ENCODE measurements around the gene FHOD3.

Gene FHOD3

DNA sequence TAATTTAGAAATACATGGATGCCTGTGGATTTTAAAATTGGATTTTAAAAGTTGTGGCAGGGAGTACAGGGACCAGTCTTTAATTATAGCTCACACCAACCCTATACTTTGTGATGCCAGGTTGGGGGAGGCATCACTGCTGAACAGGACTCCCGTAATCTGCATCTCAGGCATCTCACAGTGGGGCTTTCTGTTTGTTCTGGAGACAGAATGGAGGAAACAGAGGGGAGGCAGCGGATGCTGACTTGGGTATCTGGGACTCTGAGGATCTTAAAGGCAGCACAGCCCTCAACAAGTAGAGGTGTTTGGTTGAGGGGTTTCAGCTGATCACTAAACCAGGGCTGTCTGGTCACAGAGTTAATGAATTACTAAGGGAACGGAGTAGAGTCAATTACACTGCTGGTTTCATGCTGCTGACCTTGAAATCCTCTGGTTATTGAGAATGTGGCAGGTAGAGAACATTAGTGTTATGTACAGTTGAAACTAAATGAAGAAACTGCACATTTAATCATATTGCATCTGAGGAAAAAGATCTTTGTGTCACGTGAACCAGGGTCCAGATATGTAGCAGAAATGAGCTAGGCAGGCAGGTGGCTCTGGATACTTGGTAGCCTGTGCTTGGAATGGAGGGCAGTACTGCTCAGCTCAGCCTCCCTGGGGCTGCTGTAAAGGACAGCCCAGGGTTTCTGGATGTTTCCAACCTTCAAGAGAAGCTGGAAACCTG lies 40.3 kb downstream of the FHOD3 start:
- TF ChIP-seq GATA3 (IDR thresholded peaks at IDR 0.05; ENCODE audit: low read depth, low read length) (no peak), GATA2 (IDR thresholded peaks at IDR 0.05; ENCODE audit: low read depth, low read length) (no peak)

DNA sequence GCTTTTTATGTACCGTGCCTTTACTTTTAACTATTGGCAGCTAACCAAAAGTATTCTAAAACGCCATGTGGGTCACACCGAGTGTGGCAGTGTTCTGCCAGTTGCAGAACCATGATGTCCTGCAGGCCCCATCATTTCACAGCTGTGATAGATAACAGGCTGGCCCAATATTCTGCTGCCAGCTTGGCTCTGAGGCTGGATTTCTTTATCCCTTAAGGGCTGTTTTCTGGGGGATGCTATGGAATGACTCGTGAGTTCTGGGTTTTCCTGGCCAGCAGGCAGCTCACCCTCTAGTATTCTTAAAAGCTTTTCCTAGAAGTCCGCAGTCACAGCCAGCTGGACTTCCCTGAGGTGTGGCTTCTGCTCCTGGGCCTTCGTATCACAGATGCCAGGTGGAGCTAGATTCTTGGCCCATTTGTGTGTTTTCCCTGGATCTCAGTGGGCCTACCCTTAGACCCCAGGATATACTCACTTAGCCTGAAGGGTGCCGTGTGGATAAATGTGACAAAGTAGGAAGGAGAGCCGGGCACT lies 41.0 kb downstream of the FHOD3 start:
- no peak for TF ChIP-seq GATA3 (IDR thresholded peaks at IDR 0.05; ENCODE audit: low read depth, low read length)
- no peak for TF ChIP-seq GATA2 (IDR thresholded peaks at IDR 0.05; ENCODE audit: low read depth, low read length)

DNA sequence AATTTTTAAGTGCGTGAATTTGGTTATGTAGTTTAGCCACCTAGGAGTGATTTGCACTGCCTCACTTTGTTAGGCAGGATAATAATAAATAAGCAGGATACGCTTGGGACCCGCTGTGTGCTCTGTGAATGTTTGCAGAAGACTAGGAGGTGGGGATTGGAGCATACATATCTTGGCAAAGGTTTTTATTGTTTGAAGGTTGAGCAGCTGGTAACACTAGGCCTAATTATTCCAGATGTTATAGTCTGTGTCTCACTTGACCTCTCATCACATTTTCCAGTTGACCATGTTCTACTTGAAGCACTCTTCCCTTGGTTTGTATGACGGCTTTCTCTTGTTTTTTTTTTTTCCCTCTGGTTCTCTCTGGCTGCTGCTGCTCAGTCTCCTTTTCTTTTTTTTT lies 42.7 kb downstream of the FHOD3 start:
- TF ChIP-seq GATA3 (IDR thresholded peaks at IDR 0.05; ENCODE audit: low read depth, low read length), result no peak

DNA sequence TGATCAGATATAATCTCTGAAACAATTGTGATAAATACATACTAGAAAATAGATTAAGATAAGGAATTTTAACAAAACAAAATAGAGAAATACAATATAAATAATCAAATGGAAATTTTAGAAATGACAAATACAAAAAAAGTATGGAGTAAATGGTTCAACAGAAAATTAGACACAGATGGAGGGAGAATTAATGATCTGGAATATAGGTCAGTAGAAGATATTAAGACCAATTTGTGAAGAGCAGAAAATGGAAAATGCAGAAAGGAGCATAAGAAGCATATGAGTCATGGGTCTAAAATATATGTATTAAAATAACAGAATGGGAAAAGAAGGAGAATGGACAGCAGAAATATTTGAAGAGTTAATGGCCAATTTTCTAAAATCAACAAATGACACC lies 44.4 kb downstream of the FHOD3 start:
- TF ChIP-seq GATA2 (IDR thresholded peaks at IDR 0.05; ENCODE audit: low read depth, low read length) (no peak), GATA3 (IDR thresholded peaks at IDR 0.05; ENCODE audit: low read depth, low read length) (no peak)

DNA sequence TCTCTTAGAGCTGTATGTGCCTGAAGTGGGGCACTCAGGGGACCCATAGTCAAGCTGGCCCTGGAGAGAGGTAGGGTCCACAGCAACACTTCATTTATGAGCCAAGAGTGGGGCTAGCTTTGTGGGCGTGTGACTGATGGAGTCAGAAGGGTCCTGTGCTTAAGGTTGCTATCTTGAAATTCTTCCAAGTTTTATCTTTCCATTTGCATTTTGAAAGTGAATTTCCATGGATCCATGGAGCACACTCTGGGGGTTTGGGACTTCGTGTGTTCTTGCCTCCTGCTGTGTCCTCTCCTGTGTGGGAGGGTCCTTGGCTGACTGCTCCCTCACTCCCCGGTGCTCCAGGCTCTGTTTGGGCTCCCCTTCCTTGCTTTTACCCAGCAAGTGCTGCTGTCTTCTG lies 50.8 kb downstream of the FHOD3 start:
- TF ChIP-seq GATA3 (IDR thresholded peaks at IDR 0.05; ENCODE audit: low read depth, low read length), result no peak
- TF ChIP-seq GATA2 (IDR thresholded peaks at IDR 0.05; ENCODE audit: low read depth, low read length), result no peak

DNA sequence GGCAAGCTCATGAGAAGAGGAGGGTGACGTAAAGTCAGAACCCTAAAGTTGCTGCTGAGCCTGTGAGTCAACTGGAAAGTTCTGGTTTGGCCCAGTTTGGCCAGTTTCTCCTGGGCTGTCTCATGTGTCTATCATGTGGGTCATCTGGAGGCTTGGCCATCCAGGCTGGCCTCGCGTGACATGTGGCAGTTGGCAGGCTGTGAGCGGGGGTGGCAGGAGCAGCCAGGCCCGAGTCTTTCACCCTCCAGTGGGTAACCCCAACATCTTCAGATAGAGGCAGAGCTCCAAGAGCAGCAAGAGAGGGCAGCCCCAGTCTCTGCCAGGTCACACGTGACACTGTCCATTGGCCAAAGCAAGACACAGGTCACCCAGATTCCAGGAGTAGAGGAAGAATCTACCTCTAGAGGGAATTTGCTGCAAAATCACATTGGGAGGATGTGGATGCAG lies 51.5 kb downstream of the FHOD3 start:
- no peak for TF ChIP-seq GATA3 (IDR thresholded peaks at IDR 0.05; ENCODE audit: low read depth, low read length)
- no peak for TF ChIP-seq GATA2 (IDR thresholded peaks at IDR 0.05; ENCODE audit: low read depth, low read length)

DNA sequence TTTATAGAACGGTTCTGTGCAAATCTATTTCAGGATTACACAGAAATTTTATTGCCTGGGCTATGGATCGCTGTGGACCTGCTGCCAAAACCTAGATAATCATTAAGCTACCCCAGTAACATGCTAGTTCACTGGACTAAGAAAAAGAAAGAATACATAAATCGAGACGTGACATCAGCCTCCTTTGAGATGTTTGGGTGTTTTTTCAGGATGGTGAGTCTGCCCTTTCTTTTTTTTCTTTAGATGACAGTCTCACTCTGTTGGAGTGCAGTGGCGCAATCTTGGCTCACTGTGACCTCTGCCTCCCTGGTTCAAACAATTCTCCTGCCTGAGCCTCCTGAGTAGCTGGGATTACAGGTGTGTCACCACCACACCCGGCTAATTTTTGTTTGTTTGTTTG lies 52.0 kb downstream of the FHOD3 start:
- no peak for TF ChIP-seq GATA2 (IDR thresholded peaks at IDR 0.05; ENCODE audit: low read depth, low read length)
- no peak for TF ChIP-seq GATA3 (IDR thresholded peaks at IDR 0.05; ENCODE audit: low read depth, low read length)

DNA sequence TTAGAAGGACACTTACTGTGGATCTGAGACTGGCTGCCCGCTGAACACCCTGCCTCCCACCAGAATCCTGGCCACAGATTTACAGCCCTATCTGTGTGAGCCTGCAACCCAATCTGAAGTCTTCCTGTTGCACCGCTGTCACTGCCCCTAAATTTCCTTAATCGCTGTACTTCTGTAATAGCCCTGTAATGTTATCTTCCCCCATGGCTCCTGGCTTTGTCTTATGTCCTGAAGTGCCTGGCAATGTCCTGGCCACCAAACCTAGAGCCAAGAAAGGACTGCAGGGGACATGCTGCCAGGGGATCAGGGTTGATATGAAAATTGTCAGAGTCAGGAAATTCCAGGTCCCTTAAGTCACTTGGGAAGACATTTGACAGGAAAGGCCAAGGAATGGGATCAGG lies 52.7 kb downstream of the FHOD3 start:
- no peak for TF ChIP-seq GATA2 (IDR thresholded peaks at IDR 0.05; ENCODE audit: low read depth, low read length)
- TF ChIP-seq GATA3 (IDR thresholded peaks at IDR 0.05; ENCODE audit: low read depth, low read length), result no peak

DNA sequence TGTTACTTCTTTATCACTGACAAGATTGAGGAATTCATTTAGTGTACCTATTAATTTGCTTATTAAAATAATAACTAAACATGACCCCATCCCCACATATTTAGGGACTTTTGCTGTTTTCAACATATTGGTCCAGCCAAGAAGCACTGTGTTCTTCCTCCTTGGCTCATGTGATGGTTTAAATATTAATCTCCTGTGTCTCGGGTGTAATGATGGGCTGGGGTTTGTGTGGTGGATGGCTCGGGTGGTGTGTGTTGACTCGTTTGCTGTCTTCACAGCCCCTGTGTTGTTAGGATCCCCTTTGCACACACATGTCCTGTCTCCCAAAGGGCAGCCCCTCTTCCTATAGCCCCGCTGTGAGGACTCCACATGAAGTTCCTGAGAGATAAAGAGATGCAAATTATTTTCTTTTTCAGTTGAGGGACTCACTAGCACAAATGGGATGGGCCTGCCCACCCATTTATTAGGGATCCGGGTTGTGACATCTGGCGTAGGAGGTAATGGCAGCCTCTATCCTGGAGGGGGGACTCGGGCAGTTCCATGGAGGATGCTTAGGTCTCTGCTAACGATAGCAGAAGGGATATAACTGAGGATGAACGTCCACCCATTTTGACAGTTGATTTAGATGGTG lies 53.4 kb downstream of the FHOD3 start:
- TF ChIP-seq GATA2 (IDR thresholded peaks at IDR 0.05; ENCODE audit: low read depth, low read length) (no peak), GATA3 (IDR thresholded peaks at IDR 0.05; ENCODE audit: low read depth, low read length) (no peak)

DNA sequence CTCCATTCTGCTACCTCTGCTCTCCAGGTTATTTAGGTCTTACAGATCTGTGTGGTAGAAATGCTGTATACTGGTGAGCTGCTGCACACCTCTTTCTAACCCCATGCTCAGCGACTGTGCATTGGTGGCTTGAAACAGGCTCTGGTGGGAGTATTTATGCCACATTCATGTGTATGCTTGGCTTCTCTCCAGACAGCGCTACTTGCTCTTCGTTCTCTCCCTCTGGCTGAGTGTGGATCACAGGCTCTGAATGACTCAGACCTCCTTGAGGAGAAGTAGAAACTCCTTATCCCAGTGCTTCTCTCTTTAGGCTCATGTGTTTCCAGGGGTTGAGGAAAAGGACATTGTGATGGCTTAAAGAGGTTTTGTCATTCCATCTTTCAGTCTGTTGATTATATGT lies 54.9 kb downstream of the FHOD3 start:
- TF ChIP-seq GATA3 (IDR thresholded peaks at IDR 0.05; ENCODE audit: low read depth, low read length) (no peak), GATA2 (IDR thresholded peaks at IDR 0.05; ENCODE audit: low read depth, low read length) (no peak)

DNA sequence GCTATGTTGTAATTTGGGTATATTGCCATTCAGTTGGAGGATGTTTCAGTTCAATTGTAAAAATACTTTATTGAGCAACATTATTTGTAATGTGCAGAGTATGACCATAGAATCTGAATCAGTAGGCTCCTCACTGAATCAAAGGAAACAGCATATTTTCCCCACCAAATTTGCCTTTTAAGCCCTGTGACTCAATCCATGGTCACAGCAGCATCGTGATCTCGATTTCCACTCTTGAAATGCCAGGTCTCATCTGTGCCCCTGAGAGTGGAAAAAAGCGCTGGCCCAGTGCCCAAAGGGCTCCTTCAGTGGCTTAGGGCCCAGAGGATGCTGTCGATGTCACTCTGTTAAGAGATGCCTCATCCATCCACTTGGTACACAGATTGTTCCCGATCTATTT lies 57.5 kb downstream of the FHOD3 start:
- no peak for TF ChIP-seq GATA3 (IDR thresholded peaks at IDR 0.05; ENCODE audit: low read depth, low read length)
- no peak for TF ChIP-seq GATA2 (IDR thresholded peaks at IDR 0.05; ENCODE audit: low read depth, low read length)

DNA sequence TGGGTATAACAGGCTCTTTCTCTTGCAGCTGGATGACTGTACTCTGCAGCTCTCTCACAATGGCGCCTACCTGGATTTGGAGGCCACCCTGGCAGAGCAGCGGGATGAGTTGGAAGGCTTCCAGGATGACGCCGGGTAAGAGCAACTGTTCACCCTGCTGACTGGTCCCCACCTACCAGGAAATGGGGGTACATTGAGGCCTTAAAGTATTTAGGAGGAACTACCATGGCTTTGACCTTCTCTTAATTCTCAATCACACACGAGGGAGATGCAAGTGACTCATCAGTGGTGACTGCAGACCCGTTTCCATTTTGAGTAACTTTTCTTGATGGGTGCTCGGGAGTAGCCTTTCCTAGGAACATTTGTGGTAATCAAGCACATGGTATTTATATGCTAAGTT lies 58.0 kb downstream of the FHOD3 start:
- TF ChIP-seq GATA3 (IDR thresholded peaks at IDR 0.05; ENCODE audit: low read depth, low read length) (no peak), GATA2 (IDR thresholded peaks at IDR 0.05; ENCODE audit: low read depth, low read length) (no peak)

DNA sequence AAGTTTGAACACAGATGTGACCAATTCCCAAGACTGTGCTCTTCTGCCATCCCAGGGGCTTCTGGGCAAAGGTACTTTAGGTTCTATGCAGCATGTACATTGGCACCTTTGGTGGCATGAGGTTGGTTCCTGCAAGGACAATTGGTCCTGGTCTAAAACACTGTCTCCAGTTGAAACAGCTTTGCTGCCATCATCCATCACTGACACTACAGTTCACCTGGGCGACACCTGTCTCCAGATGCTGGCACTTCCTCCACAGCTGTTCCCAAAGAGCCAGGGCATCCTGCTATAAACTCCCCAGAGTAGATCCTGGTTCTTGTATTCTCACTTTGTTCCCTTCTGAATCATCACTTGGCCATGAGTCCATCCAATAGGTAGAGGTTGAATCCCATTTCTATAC lies 60.6 kb downstream of the FHOD3 start:
- TF ChIP-seq GATA3 (IDR thresholded peaks at IDR 0.05; ENCODE audit: low read depth, low read length), result no peak
- no peak for TF ChIP-seq GATA2 (IDR thresholded peaks at IDR 0.05; ENCODE audit: low read depth, low read length)

DNA sequence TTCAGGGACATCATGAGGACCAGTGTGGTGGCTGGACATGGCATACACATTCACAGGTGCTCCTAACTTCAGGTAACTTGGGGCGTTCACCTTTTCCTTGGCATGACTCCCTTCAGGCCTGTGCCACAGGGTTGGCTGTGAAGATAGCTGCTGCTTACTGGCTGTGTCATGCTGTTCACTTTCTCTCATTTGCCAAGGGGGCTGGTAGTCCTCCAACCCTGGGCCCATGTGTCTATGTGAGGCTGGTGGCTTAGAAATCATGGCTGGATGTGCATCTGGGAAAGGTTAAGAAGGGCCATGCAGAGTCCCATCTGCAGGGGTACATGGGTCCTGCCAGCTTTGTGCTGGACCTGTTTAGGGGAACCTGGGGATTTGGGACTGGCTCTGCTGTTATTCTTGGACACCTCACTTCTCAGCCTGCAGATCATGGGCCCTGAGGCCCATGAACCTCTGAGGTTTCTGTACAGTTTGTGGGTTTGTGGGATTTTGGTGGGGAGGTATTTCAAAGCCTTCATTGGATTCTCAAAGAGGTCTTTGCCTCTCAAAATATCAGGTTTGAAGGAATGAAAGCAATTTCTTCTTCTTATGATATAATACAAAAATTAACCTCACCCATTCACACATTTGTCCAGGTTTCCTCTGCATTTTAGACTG lies 62.9 kb downstream of the FHOD3 start:
- TF ChIP-seq GATA3 (IDR thresholded peaks at IDR 0.05; ENCODE audit: low read depth, low read length) (no peak), GATA2 (IDR thresholded peaks at IDR 0.05; ENCODE audit: low read depth, low read length) (no peak)

All from SH-SY5Y (cell line).